ENCODE data around the gene CLTB.
A peak's percentile ranks its signal among the peaks of the same experiment; 100 is the strongest.

CLTB gene

DNA sequence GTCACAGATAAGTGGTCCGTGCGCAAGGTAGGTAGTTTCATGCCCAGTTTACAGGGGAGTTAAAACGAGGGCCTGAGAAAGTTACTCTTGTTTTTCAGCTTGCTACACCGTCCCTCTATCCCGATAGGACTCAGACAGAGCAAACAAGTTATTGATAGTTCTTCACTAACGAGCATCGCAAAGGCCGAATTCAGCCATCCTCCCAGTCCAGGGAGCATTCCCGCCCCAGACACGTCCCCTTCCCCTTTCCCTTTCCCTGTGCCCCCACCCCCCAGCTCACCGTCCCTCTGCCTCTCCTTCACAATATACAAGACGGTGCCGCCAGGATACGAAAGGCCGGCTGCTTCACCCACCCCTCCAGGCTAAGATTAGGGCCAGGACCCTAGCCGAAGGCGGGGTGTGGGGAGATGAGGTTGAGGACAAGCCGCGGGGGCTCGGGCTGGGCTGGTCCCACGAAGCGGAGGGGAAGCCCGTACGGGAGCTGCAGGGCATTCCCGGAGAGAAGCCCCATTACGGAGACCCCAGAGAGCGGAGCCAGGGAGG, 55.4 kb downstream of the CLTB start:
- H3K27ac ChIP-seq (ENCODE audit: low read depth, low read length), result peak overlapping the region; percentile 66
- peaks cover 5 to 11% of the 10 kb centered on the region in 2 donors for H3K4me1 ChIP-seq (ENCODE audit: control insufficient read depth in 1 of 2, insufficient read depth in 2 of 2, low read length in 2 of 2)
- H3K4me3 ChIP-seq (ENCODE audit: low read depth in 1 of 2, low read length in 2 of 2), result peak overlapping the region; percentile 84 to 96
- H3K9ac ChIP-seq (ENCODE audit: low read depth in 1 of 2, low read length in 2 of 2), result peak overlapping the region; percentile 94 to 96
- peaks cover 9 to 16% of the 10 kb centered on the region in 2 donors for H3K36me3 ChIP-seq (ENCODE audit: control insufficient read depth in 1 of 2, insufficient read depth in 2 of 2, low read length in 2 of 2)
- H3K9me3 ChIP-seq (ENCODE audit: control insufficient read depth in 1 of 2, low read length in 2 of 2), result no peaks in the 10 kb centered on the region
- H3K27me3 ChIP-seq (ENCODE audit: control insufficient read depth in 1 of 2, insufficient read depth in 2 of 2, low read length in 2 of 2), result peaks cover 5 to 6% of the 10 kb centered on the region in 2 donors

DNA sequence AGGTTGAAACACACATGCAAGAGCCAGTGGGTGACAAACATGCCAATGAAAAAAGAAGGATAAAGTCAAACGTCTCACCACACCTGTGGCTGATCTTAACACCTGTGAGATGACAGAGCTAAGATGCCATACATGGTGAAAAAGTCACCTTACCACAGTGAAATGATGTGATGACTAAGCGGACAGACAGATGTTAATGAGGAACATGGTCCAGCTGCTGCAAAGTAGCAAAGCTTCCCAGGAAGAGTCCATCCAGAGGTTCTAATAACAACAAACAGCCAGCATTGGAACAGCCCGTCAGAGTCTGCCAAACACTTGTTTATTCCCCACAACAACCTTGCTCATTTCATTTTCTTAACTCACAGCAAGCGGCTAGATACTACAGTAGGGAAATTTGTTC, 56.7 kb downstream of the CLTB start:
- H3K4me1 ChIP-seq (ENCODE audit: control insufficient read depth in 1 of 2, insufficient read depth in 2 of 2, low read length in 2 of 2), result peaks cover 5 to 6% of the 10 kb centered on the region in 2 donors
- no peaks in the 10 kb centered on the region for H3K9me3 ChIP-seq (ENCODE audit: control insufficient read depth in 1 of 2, low read length in 2 of 2)
- H3K36me3 ChIP-seq (ENCODE audit: control insufficient read depth in 1 of 2, insufficient read depth in 2 of 2, low read length in 2 of 2), result peaks cover 19 to 23% of the 10 kb centered on the region in 2 donors
- H3K4me3 ChIP-seq (ENCODE audit: low read depth in 1 of 2, low read length in 2 of 2), result no peak overlapping the region
- H3K9ac ChIP-seq (ENCODE audit: low read depth in 1 of 2, low read length in 2 of 2), result no peak overlapping the region
- H3K27ac ChIP-seq (ENCODE audit: low read depth, low read length), result no peak overlapping the region
- peaks cover under 1% of the 10 kb centered on the region in 2 donors for H3K27me3 ChIP-seq (ENCODE audit: control insufficient read depth in 1 of 2, insufficient read depth in 2 of 2, low read length in 2 of 2)

DNA sequence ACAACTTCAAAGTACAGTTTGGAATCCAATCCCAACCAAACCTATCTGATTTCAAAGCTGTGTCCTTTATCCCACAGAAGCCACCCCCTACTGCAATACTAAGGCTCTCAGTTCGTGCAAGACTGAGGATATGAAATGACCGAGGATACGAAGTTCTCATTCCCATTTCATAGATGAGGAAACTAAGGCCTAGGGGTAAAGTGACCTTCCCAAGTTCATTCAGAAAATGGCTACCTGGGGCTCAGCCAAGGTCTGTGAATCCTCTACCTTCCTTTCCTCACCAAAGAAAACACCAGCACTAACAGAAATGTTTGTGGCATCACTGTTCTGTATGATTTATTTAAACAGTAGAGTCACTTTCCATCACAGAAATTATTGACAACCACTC, 60.2 kb downstream of the CLTB start:
- Histone ChIP-seq H3K27me3 (ENCODE audit: control insufficient read depth in 1 of 2, insufficient read depth in 2 of 2, low read length in 2 of 2) (no peaks in the 10 kb centered on the region), H3K27ac (ENCODE audit: low read depth, low read length) (no peak overlapping the region), H3K36me3 (ENCODE audit: control insufficient read depth in 1 of 2, insufficient read depth in 2 of 2, low read length in 2 of 2) (peaks cover 42 to 51% of the 10 kb centered on the region in 2 donors), H3K9me3 (ENCODE audit: control insufficient read depth in 1 of 2, low read length in 2 of 2) (no peaks in the 10 kb centered on the region), H3K4me3 (ENCODE audit: low read depth in 1 of 2, low read length in 2 of 2) (no peak overlapping the region), H3K9ac (ENCODE audit: low read depth in 1 of 2, low read length in 2 of 2) (no peak overlapping the region), H3K4me1 (ENCODE audit: control insufficient read depth in 1 of 2, insufficient read depth in 2 of 2, low read length in 2 of 2) (no peaks in the 10 kb centered on the region)

DNA sequence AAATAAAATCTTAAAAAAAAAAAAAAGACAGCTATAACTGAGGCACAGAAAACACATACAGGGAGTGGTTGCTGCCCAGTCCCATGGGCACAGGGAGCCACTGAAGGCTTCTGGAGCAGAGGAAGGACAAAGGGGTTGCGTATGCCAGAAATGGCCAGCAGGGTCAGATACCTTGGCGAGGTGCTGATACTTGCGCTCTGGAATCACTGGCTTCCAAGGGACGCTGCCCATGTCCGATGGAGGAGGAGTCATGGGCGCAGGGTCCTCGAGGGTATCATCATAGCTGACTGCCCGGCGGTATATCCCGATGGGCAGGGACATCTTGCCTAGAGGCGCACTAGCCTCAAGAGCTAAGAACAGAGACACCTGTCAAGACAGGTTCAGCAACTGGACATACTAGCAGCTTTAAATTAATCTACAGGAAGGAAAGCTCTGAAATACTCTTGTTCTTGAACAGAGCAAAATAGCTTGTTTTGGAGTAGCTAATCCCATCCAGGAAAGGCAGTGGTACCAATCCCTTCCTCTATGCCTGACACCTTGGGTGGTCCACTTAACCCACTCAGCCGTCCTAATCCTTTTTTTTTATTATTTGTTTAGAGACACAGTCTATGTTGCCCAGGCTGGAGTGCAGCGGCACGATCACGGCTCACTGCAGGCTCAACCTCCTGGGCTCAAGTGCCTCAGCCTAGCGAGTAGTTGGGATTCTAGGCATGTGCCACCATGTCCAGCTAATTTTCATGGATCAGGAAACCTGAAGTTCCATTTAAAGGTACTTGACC, 60.8 kb downstream of the CLTB start:
- no peaks in the 10 kb centered on the region for H3K9me3 ChIP-seq (ENCODE audit: control insufficient read depth in 1 of 2, low read length in 2 of 2)
- H3K27me3 ChIP-seq (ENCODE audit: control insufficient read depth in 1 of 2, insufficient read depth in 2 of 2, low read length in 2 of 2), result no peaks in the 10 kb centered on the region

DNA sequence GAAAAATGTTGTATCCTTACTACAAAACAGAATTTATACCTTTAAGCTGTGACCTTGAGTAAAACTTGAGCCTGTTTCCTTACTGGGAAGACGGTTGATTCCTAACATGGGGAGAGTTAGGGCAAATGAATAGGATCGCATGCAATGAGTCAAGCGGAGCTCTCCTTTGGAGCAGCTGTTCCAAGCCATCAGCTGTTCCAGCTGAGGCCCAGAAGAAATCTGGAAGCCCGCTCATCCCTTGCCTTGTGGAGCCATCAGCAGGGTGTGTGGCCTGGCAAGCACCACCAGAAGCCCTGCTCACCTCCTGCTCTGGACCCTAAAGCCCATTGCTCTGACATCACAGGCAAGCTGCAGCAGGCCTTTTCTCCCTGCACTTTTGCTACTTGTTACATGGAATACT, 62.8 kb downstream of the CLTB start:
- no peaks in the 10 kb centered on the region for H3K4me1 ChIP-seq (ENCODE audit: control insufficient read depth in 1 of 2, insufficient read depth in 2 of 2, low read length in 2 of 2)
- no peak overlapping the region for H3K27ac ChIP-seq (ENCODE audit: low read depth, low read length)
- H3K27me3 ChIP-seq (ENCODE audit: control insufficient read depth in 1 of 2, insufficient read depth in 2 of 2, low read length in 2 of 2), result no peaks in the 10 kb centered on the region
- no peaks in the 10 kb centered on the region for H3K9me3 ChIP-seq (ENCODE audit: control insufficient read depth in 1 of 2, low read length in 2 of 2)
- peaks cover 61 to 75% of the 10 kb centered on the region in 2 donors for H3K36me3 ChIP-seq (ENCODE audit: control insufficient read depth in 1 of 2, insufficient read depth in 2 of 2, low read length in 2 of 2)
- H3K4me3 ChIP-seq (ENCODE audit: low read depth in 1 of 2, low read length in 2 of 2), result no peak overlapping the region
- H3K9ac ChIP-seq (ENCODE audit: low read depth in 1 of 2, low read length in 2 of 2), result no peak overlapping the region

More for the DNA sequence above, 60.8 kb downstream of the CLTB start:
- Histone ChIP-seq H3K4me1 (ENCODE audit: control insufficient read depth in 1 of 2, insufficient read depth in 2 of 2, low read length in 2 of 2) (no peaks in the 10 kb centered on the region), H3K4me3 (ENCODE audit: low read depth in 1 of 2, low read length in 2 of 2) (no peak overlapping the region), H3K36me3 (ENCODE audit: control insufficient read depth in 1 of 2, insufficient read depth in 2 of 2, low read length in 2 of 2) (peaks cover 45 to 54% of the 10 kb centered on the region in 2 donors), H3K9ac (ENCODE audit: low read depth in 1 of 2, low read length in 2 of 2) (no peak overlapping the region), H3K27ac (ENCODE audit: low read depth, low read length) (no peak overlapping the region)

DNA sequence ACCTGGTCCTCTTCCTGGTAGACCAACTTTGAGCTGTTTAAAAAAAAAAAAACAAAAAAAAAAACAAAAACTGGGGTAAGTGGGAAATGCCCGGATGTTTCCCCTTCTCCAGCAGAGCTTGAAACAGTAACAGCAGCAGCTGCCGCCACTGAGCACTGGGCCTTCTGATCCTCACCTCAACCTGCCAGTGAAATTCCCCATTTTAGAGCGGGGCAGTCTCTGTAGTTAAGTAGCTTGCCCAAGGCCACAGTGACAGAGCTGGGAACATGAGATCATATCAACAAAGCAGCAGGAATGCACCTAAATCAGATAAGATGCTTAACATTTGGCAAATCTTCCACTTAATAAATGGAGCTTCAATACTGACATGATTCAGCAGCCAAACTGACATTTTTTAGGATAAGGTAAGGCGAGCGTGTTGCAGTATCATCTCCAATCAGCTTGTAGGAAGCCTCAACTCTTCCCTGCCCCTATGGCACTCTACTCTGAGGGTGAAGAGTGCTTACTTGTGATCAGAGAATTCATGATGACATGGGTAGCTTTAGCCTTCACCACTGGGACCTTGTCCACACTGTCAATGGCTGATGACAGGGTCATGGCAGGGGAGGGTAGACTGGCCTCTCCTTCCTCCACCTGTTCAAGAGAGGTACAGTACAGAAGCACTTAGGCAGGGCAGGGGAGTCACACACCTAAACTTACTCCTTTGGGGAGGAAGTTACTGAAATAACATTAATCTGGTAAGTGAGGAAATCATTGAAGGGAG, 64.0 kb downstream of the CLTB start:
- H3K27ac ChIP-seq (ENCODE audit: low read depth, low read length), result no peak overlapping the region
- H3K4me3 ChIP-seq (ENCODE audit: low read depth in 1 of 2, low read length in 2 of 2), result no peak overlapping the region
- H3K9ac ChIP-seq (ENCODE audit: low read depth in 1 of 2, low read length in 2 of 2), result no peak overlapping the region
- H3K27me3 ChIP-seq (ENCODE audit: control insufficient read depth in 1 of 2, insufficient read depth in 2 of 2, low read length in 2 of 2), result no peaks in the 10 kb centered on the region
- no peaks in the 10 kb centered on the region for H3K4me1 ChIP-seq (ENCODE audit: control insufficient read depth in 1 of 2, insufficient read depth in 2 of 2, low read length in 2 of 2)
- no peaks in the 10 kb centered on the region for H3K9me3 ChIP-seq (ENCODE audit: control insufficient read depth in 1 of 2, low read length in 2 of 2)
- H3K36me3 ChIP-seq (ENCODE audit: control insufficient read depth in 1 of 2, insufficient read depth in 2 of 2, low read length in 2 of 2), result peaks cover 67 to 84% of the 10 kb centered on the region in 2 donors

DNA sequence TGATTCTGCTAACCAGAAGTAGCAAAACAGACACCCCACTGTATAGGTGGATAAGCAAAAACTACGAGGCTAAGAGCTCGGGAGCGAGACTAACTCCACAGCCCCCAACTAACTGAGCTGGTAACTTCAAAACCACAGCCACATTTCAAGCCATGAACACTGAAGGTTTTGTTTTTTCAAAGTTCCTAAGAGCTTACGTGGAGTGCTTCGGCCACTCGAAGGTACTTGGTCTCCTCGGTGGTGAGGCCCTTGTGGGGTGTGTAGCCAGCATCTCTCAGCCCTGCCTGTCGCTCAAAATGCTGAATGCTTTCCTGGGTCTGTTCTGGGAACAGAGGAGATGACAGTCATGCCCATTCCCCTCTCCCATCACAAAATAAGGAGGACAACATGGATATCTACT, 65.9 kb downstream of the CLTB start:
- peaks cover 59 to 86% of the 10 kb centered on the region in 2 donors for H3K36me3 ChIP-seq (ENCODE audit: control insufficient read depth in 1 of 2, insufficient read depth in 2 of 2, low read length in 2 of 2)
- H3K4me3 ChIP-seq (ENCODE audit: low read depth in 1 of 2, low read length in 2 of 2), result no peak overlapping the region
- no peaks in the 10 kb centered on the region for H3K9me3 ChIP-seq (ENCODE audit: control insufficient read depth in 1 of 2, low read length in 2 of 2)
- H3K4me1 ChIP-seq (ENCODE audit: control insufficient read depth in 1 of 2, insufficient read depth in 2 of 2, low read length in 2 of 2), result no peaks in the 10 kb centered on the region
- H3K27ac ChIP-seq (ENCODE audit: low read depth, low read length), result no peak overlapping the region
- H3K9ac ChIP-seq (ENCODE audit: low read depth in 1 of 2, low read length in 2 of 2), result no peak overlapping the region
- H3K27me3 ChIP-seq (ENCODE audit: control insufficient read depth in 1 of 2, insufficient read depth in 2 of 2, low read length in 2 of 2), result no peaks in the 10 kb centered on the region

DNA sequence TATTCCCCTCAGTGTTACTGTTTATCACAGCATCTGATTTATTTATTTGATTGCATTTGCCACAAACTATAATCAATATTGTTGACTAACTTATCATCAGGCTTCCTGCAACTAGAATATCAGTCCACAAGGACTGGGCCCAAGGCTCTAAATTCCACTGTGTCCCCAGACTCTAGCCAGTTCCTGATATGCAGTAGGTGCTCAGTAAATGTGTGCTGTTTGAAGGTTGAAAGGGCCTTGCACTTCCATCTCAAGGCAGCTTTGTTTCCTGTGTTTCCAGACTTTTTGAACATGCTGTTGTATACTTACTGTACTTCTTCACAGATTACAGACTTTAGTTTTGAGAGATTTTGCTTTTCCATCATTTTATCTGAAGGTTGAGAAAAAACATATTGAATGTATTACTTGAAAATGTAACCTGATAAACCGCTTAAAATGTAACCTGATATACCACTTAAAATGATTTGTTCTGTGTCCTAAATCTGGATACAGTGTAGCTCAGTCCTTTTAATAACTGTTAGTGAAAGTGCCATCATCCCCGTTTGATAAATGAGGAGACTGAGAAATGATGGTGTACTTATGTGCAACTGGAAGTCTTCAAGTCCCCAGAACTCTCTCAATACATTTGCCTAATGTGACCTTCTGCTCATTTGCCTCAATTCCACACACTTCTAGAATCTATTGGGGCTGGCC, 73.4 kb downstream of the CLTB start:
- Histone ChIP-seq H3K27me3 (ENCODE audit: control insufficient read depth in 1 of 2, insufficient read depth in 2 of 2, low read length in 2 of 2) (no peaks in the 10 kb centered on the region), H3K4me3 (ENCODE audit: low read depth in 1 of 2, low read length in 2 of 2) (no peak overlapping the region), H3K4me1 (ENCODE audit: control insufficient read depth in 1 of 2, insufficient read depth in 2 of 2, low read length in 2 of 2) (peaks cover 0 to 17% of the 10 kb centered on the region in 2 donors), H3K36me3 (ENCODE audit: control insufficient read depth in 1 of 2, insufficient read depth in 2 of 2, low read length in 2 of 2) (peaks cover 13 to 39% of the 10 kb centered on the region in 2 donors), H3K27ac (ENCODE audit: low read depth, low read length) (no peak overlapping the region), H3K9me3 (ENCODE audit: control insufficient read depth in 1 of 2, low read length in 2 of 2) (no peaks in the 10 kb centered on the region), H3K9ac (ENCODE audit: low read depth in 1 of 2, low read length in 2 of 2) (no peak overlapping the region)

Measured in duodenal mucosa (tissue), 2 donors.